Muscle of arm (tissue), 12 donors: Measurements from ENCODE around the gene MCF2L. TPM values are rescaled to one million over a fixed set of nuclear protein-coding genes. Genes with fewer than 3 reads are reported as not detected.

ENCODE experiments used
- DNase-seq: peaks from one replicate; pipeline ENCODE4 v3.0.0-alpha.2; 2013
- polyA plus RNA-seq, 12 donors: library from polyadenylated mRNA; unstranded; fragments of 120-200 nt; gene quantifications; one replicate each; pipeline ENCODE4 v1.2.1, GENCODE V29; 2013; ENCODE audit not compliant: insufficient read length in 12 of 12

Gene MCF2L
- polyA plus RNA-seq, 12 donors, result 13.7 to 50.7 (median 22.0) TPM; not detected in 1

GRCh38 chr13:113013878-113014751, 45.1 kb downstream of the MCF2L start:
- no peak for DNase-seq

- DNase-seq, result no peak
These were observed 46.0 kb downstream of the MCF2L start for GRCh38 chr13:113014752-113015745.

DNA sequence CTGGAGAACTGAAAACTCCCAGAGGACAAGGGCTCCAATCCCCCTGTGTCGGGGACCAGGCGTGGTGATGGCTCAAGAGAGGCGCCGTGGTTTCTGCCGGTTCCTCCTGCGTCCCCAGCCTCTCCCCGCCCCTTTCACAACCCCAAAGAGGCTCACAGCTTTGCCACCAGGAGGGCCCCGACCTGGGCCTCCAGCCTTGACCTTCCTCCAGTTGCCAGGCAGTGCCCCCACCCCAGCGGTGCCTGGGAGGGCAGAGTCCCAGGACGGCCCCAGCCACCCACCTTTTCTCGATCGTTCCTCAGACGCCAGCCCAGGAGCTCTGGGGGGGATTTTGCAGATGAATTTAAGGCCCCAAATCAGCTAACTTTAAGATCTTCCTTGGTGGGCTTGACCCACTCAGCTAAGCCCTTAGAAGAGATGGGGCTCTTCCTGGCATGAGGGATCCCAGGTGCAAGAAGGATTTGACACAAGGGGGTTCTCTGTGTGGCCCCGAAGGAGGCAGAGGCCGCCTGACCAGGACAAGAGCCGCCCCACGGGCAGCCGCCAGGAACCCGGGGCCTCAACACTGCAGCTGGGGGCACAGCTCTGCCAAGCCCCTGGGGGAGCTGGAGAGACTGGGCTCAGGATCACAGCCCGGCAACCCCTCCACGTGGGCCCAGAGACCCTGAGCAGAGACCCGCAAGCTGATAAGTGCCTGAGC, 47.0 kb downstream of the MCF2L start:
- no peak for DNase-seq

- no peak for DNase-seq
These were observed 47.7 kb downstream of the MCF2L start for GRCh38 chr13:113016526-113017295.

GRCh38 chr13:113017506-113018215, 48.6 kb downstream of the MCF2L start:
- no peak for DNase-seq

DNA sequence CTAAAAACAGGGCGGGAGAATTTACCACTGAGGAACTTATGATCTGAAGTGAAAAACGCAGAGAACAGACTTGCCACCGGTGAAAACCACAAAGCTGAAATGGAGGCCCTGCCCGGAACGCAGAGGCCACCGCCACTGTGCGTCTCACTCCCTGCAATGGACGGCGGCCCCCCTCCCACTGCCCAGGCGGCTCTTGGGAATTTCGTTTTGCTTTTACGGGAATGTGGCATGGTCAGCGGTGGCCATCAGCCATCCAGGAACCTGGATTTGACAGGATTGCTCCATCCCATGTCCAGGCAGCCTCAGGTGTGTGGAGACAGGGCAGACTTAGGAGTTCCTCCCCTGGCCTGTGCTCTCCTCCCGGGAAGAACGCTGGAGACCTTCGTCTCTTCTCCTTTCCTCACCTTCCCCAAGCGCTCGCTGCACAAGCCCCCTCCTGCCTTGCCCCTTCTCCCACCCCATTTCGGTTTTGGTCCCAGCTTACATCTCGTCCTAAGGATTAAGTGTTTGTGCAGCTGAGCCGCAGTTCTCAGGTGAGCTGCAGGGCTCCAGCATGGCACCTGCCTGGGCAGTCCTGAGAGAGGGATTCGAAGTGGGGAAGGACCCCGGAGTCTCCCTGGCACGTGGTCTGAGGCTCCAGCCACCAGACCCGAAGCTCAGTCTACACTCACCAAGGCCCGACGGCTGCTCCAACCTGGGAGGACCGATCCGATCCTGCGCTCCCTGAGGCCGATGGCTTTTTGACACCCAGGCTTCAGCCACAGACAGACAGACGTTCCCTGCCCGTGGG, 49.9 kb downstream of the MCF2L start:
- DNase-seq, result no peak

- DNase-seq, result no peak
These were observed 51.5 kb downstream of the MCF2L start for GRCh38 chr13:113020323-113021080.

DNA sequence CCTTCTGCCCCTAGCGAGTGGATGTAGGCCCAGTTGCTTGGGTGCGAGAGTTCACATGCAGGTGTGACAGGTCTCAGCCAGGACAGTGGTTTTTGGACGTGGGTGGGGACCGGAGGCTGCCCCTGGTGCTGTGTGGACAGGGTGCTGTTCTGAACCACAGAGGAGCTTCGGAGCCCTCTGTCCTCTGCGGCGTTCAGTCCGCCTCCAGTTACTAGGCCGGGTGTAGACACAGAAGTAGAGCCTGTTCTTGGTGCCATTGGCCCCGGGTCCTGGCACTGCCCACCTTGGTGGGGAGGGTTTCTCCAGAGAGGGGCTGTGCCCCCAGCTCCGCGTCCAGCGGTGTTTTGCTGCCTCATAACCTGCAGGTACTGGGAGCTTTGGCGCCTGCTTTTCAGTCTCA, 52.4 kb downstream of the MCF2L start:
- no peak for DNase-seq

DNA sequence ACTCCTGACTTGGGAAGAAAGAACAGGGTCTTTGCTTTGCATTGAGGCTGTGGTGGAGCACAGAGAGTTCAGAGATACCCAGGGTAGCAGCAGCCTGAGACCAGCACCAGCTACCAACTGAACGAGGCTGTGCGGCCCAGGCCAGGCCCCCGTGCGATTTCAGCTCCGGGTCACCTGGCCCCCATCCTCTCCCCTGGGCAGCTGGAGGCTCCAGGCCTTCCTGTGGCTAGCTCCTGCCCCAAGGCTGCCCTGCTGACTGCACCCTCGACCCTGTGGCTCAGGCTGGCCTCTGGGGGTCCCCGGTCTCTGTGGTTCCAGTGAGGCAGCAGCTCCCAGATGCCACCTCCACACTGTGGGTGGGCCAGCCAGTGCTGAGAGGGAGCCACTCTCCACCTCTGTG, 52.8 kb downstream of the MCF2L start:
- DNase-seq, result no peak

- no peak for DNase-seq
These were observed 53.4 kb downstream of the MCF2L start for GRCh38 chr13:113022391-113022744.

DNA sequence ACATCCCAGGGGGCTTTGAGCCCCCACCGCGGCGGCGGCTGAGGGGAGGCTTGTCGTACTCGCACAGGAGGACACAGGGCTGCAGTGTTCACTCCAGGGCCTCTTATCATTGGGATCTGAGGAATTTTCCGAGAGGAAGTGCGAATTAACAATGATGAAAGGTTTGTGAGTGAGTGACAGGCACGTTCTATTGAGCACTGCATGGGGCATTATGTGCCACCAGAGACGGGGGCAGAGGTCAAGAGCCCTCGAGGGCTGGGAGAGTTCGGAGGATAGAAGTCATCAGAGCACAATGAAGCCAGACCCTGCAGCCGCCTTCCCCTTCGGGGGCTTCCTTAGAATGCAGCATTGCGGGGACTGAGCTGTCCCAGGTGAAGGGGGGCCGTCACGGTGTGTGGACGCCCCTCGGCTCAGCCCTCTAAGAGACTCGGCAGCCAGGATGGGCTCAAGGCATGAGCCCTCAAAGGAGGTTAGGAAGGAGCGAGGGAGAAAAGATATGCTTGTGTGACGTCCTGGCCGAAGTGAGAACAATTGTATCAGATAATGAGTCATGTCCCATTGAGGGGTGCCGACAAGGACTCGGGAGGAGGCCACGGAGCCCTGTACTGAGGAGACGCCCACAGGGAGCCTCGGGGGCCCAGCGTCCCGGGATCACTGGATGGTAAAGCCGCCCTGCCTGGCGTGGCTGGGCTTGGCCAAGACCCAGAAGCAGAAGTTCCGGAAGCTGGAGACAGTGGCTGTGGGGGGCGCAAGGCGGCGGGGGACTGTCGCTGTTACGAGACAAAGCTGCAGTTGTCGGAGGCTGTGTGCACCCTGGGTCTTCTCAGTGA, 53.9 kb downstream of the MCF2L start:
- DNase-seq, result no peak

DNA sequence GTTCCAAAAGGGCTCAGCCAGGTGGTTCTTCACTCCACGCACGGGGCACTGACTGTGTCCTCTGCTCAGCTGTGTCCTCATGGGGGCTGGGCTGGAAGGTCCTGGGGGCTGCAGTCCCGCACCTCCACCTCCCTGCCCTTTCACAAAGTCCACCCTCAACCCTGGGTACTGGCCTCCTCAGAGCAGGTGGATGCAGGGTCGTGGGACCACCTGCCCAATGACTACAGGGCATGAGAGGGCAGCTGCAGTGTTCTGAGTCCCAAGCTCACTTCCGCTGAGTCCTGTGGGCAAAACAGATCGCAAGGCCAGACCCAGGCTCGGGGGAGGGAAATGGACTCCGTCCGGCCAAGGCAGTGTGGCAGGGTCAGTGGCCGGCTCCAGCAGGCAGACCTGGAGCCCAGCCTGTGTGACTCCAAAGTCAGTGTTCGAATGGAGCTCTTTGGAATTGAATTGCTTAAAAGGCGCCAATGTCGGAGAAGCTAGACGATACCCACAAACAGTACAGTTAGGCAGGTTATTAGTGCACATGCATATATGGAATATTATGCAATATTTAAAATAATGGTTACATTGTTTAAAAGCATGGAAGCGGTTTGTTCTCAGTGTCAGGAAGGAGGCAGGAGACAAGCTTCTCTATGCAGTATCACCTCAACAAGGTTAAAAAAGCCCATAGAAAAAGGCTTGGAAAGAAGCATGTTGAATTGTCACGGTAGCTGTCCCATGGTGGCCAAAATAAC, 54.8 kb downstream of the MCF2L start:
- DNase-seq, result no peak

DNA sequence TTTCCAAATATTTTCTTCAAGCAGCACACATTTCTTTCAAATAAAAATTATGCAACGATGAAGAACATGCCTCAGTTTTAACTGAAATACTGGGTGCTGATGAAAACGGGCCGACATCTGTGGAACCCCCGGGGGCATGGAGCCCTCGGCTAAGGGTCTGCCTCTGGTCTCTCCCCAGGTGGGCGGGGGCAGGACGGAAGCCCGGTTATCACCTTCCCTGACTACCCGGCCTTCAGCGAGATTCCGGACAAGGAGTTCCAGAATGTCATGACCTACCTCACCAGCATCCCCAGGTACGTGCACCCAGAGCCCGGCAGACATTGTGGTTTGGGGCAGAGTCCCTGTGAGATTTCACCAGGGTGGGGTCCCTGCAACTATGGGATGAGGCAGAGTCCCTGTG, 55.5 kb downstream of the MCF2L start:
- no peak for DNase-seq

DNA sequence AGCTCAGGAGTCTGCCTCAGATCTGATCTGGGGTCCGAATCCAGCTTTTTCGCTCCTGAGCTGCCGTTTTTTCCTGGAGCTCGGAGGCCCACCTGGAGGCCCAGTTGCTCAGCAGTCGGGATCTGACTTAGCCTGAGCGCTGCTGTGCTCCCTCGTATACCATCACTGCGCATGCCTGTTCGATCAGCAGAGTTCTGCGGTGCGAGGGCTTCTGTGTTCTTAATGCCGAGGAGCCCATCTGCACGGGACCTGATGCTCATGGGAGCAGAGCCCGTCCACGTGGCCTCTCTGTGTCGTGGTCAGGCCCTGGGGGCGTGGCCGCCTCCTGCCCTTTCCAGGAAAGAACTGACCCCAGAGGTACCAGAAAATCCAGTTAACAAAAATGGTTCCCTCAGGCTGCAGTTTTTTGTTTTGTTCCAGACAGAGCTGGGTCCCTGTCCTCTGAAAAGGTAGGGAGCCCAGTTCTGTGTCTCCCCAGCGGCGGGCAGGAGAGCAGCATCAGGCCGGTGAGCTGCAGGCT, 57.4 kb downstream of the MCF2L start:
- DNase-seq, result no peak

GRCh38 chr13:113027095-113027494, 58.1 kb downstream of the MCF2L start:
- DNase-seq, result no peak

GRCh38 chr13:113027566-113027965, 58.6 kb downstream of the MCF2L start:
- DNase-seq, result no peak
